A172 (cell line): ENCODE measurements around the gene TNC. TPM values are rescaled to one million over a fixed set of nuclear protein-coding genes. Genes with fewer than 3 reads are reported as not detected.
"Not testable (repeated sequence)": the region's sequence is repeated elsewhere in the genome, so short reads cannot be mapped to it uniquely, and the experiment has no call there.

Experiments
- DNase-seq: peaks from one replicate; pipeline ENCODE4 v3.0.0-alpha.2; 2015; ENCODE audit warnings: low spot score
- total RNA-seq: library from RNA; depleted of rRNA; stranded (reverse); fragments of >200 nt; shearing (Covaris generic); gene quantifications from 2 replicates; pipeline ENCODE4 v1.2.3, GENCODE V29; 2014

Gene TNC
- total RNA-seq, 1 experiment from 2014 or later: 1.4 TPM

GRCh38 chr9:115135821-115136778 is 18.1 kb upstream of the TNC start:
- DNase-seq: no peak

DNA sequence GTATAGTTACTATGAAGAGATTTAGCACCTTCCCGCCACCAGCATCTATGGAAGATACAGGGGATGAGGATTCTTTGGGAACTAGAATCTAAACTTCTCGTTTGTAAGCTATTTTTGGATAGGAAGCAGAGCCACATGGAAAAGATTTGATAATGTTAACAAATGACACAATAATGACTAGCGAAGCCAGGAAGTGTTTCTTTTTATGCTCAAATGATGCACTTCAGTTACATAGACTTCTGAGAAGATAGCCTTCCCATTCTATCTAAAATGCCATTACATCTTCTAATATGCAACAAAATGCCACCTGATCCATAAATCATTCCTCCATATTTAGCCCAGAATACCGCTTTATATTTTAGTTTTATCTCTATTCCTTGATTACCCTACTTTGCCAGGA is 17.0 kb upstream of the TNC start:
- no peak for DNase-seq

DNA sequence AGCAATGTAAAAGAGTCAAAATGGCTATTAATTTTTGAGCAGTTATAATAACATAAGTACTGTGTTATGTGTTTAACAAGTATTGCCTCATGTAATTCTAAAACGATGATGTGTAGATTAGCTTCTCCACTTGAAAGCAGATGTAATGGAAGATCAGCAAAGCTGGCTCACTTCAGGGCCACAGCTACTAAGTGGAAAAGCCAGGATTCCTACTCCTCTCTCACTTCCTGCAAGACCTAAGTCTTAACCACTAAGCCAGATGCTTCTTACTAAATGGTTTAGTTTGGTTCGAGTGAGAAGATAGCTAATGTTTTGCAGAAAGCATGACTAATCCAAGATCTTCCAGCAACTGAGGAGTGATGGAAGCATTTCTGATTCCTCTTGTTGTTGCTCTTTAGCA is 15.7 kb upstream of the TNC start:
- no peak for DNase-seq

DNA sequence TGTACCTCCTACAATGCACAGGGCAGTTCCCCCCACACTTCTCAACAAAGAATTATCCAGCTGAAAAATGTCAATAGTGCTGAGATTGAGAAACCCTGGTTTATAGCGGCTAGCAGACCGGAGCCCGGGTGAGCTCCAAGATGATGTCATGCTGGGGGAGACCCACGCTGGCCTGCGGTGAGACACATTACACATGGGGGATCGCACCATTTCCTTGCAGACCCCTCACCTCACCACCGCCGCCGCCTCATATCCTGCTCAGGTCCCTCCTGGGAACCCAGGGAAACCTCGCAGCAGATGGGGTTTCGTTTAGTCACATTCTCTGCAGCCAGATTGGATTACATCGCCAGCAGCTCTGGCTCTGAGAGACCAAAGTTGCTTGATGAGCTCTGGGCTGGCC is 14.7 kb upstream of the TNC start:
- no peak for DNase-seq

DNA sequence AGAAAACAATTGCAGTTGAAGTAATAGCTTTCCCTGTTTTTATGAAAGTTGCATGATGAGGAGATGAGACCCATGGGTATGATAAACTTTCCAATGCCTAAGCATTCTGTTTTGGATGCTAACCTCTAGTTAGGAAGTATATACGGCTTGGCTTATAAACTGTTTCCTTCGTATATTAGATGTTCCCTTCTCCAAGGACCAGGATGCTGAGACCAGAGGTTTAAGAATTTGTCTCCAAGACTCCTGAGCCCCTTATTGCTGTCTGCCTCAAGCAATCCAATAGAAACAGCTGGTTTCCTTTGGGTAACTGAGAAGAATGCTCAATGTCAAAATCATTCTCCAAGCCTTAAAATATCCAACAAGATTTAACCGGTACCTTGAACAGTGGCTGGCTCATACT is 12.2 kb upstream of the TNC start:
- DNase-seq: no peak

- DNase-seq: not testable (repeated sequence)
Measured at GRCh38 chr9:115128726-115129125, 10.8 kb upstream of the TNC start.

DNA sequence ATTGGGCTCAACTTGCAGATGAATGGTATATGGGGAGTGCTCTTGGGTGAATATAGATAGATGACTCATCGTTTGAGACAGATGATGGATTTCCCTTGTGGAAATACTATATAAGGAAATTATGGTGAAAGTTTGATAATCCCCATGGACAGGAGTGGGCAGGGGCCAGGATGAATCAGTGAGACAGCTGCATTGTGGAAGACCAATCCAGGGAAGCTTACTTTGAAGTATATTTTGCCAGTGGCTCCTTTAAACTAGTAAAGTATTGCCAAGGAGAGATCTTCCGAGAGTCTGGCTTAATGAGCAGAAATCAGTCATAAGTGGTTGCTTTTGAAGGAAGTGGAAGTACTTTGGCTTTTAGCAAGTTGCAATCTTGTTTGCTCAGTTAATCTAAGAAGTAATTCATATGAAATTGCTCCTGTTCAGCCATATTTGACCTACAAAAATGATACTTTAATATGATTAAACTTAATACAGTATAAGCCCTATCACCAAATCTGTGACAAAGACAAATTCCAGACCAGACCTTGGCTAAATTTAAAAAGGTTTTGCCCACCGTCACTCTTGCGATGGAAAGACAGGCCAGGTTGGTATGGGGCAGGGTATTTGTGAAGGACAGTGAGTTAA is 9.3 kb upstream of the TNC start:
- peak; percentile 91 for DNase-seq

GRCh38 chr9:115126404-115126803 is 8.4 kb upstream of the TNC start:
- DNase-seq: peak; percentile 58

GRCh38 chr9:115122937-115123336 is 5.0 kb upstream of the TNC start:
- no peak for DNase-seq

GRCh38 chr9:115121181-115121580 is 3.2 kb upstream of the TNC start:
- peak; percentile 79 for DNase-seq

GRCh38 chr9:115118879-115119218 is 892 bp upstream of the TNC start:
- peak; percentile 96 for DNase-seq

GRCh38 chr9:115116421-115117284 is 1.3 kb downstream of the TNC start:
- DNase-seq: no peak

DNA sequence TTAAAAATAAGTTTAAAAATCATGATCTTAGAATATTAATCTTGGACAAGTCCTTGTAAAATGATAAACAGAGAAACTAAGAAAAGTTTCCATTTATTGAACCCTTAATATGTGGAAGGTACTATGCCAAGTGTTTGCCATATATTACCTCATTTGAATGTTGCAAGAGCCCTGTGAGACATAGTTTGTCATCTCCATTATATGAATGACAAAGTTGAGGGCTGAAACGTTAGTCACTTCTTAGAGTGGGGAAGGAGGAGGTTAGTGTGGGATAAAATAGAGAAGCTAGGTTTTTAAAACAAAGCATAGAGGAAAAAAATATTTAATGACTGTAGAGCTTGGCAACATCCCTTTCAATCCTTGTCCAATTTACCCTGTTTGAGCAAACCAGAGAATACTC is 2.0 kb downstream of the TNC start:
- DNase-seq: peak; percentile 55

DNA sequence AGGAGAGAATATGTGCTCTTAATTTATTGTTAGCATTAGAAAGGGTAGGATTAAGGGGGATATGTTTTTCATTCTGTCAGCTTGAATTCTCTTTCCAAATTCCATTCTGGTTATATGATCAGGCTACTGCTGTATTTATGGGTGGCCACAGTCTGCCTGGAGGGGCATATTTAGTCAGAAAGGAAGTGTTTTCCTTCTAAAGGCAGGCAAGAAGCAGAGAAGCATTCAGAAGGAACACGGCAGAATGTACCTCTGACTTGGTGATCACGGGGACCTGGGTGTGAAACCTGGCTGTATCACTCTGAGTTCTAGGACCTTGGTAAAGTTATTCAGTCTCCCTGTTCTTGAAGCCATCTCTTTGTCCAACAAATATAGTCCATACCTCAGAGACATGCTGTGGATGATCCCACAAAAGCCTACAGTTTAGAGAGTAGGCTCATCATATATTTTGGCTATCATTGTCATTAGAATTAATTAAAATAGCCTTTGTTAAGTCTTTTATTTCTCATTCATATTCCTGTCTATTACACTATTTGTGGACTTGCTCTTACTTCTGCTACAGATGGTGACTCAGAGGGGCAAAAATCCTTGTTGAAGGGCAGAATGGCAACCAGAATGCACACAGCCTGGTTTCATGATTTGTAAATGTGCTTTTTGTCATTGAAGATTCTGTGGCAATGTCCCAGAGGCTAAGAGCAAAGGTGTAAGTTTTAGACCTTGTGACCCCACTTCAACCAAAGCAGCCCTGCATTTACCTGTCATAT is 2.7 kb downstream of the TNC start:
- no peak for DNase-seq

GRCh38 chr9:115114546-115114945 is 3.4 kb downstream of the TNC start:
- DNase-seq: no peak

DNA sequence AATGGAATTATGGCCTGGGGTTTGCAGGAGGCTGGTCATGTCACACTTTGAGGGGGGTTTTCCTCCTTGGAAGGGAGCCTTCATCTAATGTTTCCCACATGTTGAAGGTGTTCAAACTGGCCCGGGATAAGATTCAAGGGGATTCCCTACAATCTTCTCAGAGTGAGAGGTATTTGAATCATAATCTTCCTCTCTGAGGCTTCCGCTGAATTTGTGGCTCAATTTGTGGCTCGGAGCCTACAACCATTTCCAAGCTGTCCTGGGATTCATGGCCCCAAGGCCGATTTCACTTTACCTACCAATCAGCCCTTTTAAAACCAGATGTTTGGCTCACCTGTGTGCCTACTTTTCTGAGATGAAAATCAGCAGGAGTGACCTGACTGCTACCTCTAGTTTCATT is 3.9 kb downstream of the TNC start:
- DNase-seq: no peak

DNA sequence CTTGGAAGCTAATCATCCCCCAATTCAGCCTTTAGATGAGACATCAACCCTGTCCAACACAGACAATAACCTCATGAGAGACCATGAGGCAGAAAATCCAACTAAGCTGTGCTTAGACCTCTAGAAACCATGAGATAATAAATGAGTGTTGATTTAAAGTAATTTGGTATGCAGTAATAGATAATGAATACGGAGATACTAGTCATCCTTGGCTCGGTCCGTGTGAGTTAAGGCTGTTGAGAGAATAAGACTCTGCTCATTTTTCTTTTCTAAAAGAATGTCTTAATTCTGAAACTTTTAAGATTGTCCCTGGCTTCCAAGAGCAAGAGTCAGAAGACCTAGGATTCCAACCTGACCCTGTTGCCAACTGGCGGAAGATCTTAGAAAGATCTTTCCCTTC is 6.1 kb downstream of the TNC start:
- DNase-seq: no peak

DNA sequence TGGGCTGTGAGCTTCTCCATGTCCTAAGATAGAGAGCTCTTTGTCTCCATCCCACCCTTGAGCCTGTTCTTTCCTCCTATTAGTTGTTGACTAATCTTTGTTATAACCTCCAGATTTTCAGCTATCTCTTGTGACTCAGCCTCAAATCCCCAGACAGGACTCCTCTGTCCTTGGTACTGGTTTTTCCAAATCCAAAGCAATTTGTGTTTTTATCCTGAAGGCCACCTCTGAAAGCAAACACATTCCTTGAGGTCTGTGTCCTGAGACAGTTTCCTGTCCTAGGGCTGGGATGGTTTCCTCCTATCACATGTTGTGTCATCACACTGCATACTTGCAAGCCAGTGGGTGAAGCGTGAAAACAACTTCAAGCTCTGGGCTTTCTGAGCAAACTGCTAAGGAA is 8.5 kb downstream of the TNC start:
- DNase-seq: peak; percentile 60

DNA sequence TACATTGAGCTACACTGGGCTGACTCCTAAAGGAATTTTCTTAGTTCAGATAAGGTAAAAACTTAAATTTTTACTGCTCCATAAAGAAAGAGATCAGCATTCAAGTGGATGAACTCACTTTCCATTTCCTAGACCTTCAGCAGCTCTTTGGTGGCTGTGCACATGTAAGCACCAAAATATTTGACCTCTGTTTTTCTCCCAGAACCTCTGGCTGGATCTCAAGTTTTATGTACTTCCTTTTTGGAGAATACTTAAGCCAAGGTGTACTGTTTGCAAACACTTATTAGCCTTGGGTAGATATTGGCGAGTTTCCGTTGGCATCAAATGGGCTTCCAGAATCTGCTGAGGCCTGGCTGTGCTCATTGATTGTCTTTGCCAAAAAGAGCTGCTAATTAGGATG is 10.3 kb downstream of the TNC start:
- no peak for DNase-seq

GRCh38 chr9:115106642-115107041 is 11.3 kb downstream of the TNC start:
- no peak for DNase-seq

DNA sequence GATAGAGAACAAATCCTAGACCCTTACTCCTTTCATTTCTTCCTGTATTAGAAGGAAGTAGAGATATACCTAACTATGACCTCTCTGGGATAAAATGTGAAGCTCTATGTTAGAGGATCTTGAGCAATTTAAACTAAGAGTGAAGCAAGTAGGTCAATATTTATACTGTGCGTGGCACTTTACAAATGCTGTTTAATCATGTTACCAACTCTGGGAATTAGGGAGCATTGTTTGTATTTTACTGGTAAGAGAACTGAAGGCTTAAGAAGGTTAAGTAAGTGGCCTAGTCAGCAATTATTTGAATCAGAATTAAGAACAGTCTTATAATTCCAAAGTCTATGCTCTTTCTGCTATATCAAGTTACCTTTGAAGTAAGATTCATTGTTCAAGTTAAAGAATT is 12.0 kb downstream of the TNC start:
- no peak for DNase-seq

DNA sequence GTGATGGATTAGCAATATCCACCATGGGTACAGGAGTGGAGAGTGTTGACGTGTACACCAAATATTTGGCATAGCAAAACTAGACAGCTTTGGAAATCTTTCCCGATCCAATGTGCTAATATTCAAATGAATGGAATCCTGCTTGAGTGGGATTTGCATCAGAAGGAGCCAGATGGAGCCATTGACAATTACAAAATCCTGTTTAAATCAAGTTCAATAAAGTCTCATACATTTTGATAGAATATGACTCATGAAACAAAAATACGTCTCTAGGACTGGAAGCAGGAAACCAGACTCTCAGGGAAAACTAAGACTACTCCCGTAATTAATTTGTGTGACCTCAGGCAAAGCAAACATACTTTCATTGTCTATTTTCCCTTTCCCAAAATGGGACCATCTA is 13.0 kb downstream of the TNC start:
- DNase-seq: peak; percentile 31
